Thyroid gland (tissue), 4 donors: Measurements from ENCODE around the gene PTPRU. TPM values are rescaled to one million over a fixed set of nuclear protein-coding genes. Genes with fewer than 3 reads are reported as not detected.

ENCODE experiments used
- DNase-seq, 2 donors: peaks; one replicate each; pipeline ENCODE4 v3.0.0-alpha.2; 2019
- H3K27ac ChIP-seq, 3 donors: fragments of 200-600 bp; sonication (generic); 1 replicate in 2 of 3; 2 replicates in 1 of 3; pipeline ENCODE4 v1.5.1; 2016 to 2019; ENCODE audit warnings: mild to moderate bottlenecking in 1 of 3, moderate library complexity in 1 of 3
- H3K27me3 ChIP-seq: fragments of 200-600 bp; sonication (generic); one replicate; pipeline ENCODE4 v1.5.1; 2019
- H3K36me3 ChIP-seq, 2 donors: fragments of 200-600 bp; sonication (generic); one replicate each; pipeline ENCODE4 v1.5.1; 2016 to 2019
- H3K4me1 ChIP-seq, 2 donors: fragments of 200-600 bp; sonication (generic); one replicate each; pipeline ENCODE4 v1.5.1; 2017 to 2019
- H3K4me3 ChIP-seq, 3 donors: fragments of 200-600 bp; sonication (generic); replicated peaks in 1 of 3; 1 replicate in 2 of 3; 2 replicates in 1 of 3; pipeline ENCODE4 v1.5.1; 2016; ENCODE audit warnings: mild to moderate bottlenecking in 1 of 3
- H3K9me3 ChIP-seq: fragments of 200-600 bp; sonication (generic); one replicate; pipeline ENCODE4 v1.5.1; 2017
- POLR2A ChIP-seq, 2 donors: fragments of 450-650 bp; IDR thresholded peaks; one replicate each; pipeline ENCODE4 v1.6.1; 2017; ENCODE audit warnings: antibody characterized with exemption in 2 of 2, mild to moderate bottlenecking in 2 of 2, moderate library complexity in 1 of 2
- WGBS, 2 donors: methylation state at CpG; one replicate each; pipeline ENCODE4 v1.1.5; 2017; 5-methylcytosine and 5-hydroxymethylcytosine counted together
- intact Hi-C: fragments of 100-400 bp; cut with DNase I; formaldehyde crosslinking; loops from one replicate; pipeline ENCODE4 v1.15.1; 2023
- total RNA-seq, 4 donors: library from RNA; depleted of rRNA; stranded (reverse); fragments of >200 nt; gene quantifications; one replicate each; pipeline ENCODE4 v1.2.3, GENCODE V29; 2016
- TF ChIP-seq, protein P1 (sequence below), 6 experiments: fragments of 200-600 bp in 3 of 6; fragments of 450-650 bp in 3 of 6; sonication (generic) in 3 of 6; IDR thresholded peaks; one replicate each; pipeline ENCODE4 v1.5.1; 2016 to 2019; ENCODE audit warnings: antibody characterized with exemption in 6 of 6, mild to moderate bottlenecking in 2 of 6, inconsistent platforms in 1 of 6, moderate library complexity in 1 of 6

PTPRU gene
- total RNA-seq, 4 donors from 2014 or later, result 12.4 to 30.0 (median 17.9) TPM

GRCh38 chr1:29209173-29209572 is 27.1 kb upstream of the PTPRU start:
- intact Hi-C loops, result loop anchor here (10.0 kb wide), 2 partner anchors 174 to 424 kb away; no protein-coding TSS in a partner anchor
- Histone ChIP-seq H3K9me3 (no peaks in the 10 kb centered on the region), H3K36me3 (peaks cover 4 to 11% of the 10 kb centered on the region in 2 donors), H3K4me3 (no peak overlapping the region), H3K27me3 (no peaks in the 10 kb centered on the region), H3K27ac (no peak overlapping the region), H3K4me1 (no peaks in the 10 kb centered on the region)
- 84 to 86% methylated on average over 5 of the region's 5 CpGs for WGBS, 2 donors
- TF ChIP-seq POLR2A (IDR thresholded peaks at IDR 0.05), result no peak
- DNase-seq, result no peak

GRCh38 chr1:29210278-29211085 is 25.8 kb upstream of the PTPRU start:
- peaks cover 11 to 19% of the 10 kb centered on the region in 2 donors for H3K36me3 ChIP-seq
- no peaks in the 10 kb centered on the region for H3K9me3 ChIP-seq
- no peaks in the 10 kb centered on the region for H3K27me3 ChIP-seq
- no peaks in the 10 kb centered on the region for H3K4me1 ChIP-seq
- H3K4me3 ChIP-seq, result no peak overlapping the region
- H3K27ac ChIP-seq, result no peak overlapping the region
- intact Hi-C loops, result no loop called here
- 82 to 85% methylated on average over 7 of the region's 7 CpGs for WGBS, 2 donors
- no peak for DNase-seq
- TF ChIP-seq, protein P1, sequence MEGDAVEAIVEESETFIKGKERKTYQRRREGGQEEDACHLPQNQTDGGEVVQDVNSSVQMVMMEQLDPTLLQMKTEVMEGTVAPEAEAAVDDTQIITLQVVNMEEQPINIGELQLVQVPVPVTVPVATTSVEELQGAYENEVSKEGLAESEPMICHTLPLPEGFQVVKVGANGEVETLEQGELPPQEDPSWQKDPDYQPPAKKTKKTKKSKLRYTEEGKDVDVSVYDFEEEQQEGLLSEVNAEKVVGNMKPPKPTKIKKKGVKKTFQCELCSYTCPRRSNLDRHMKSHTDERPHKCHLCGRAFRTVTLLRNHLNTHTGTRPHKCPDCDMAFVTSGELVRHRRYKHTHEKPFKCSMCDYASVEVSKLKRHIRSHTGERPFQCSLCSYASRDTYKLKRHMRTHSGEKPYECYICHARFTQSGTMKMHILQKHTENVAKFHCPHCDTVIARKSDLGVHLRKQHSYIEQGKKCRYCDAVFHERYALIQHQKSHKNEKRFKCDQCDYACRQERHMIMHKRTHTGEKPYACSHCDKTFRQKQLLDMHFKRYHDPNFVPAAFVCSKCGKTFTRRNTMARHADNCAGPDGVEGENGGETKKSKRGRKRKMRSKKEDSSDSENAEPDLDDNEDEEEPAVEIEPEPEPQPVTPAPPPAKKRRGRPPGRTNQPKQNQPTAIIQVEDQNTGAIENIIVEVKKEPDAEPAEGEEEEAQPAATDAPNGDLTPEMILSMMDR (IDR thresholded peaks at IDR 0.05), result no peak
- no peak for TF ChIP-seq POLR2A (IDR thresholded peaks at IDR 0.05)

GRCh38 chr1:29211086-29212030 is 25.0 kb upstream of the PTPRU start:
- peaks cover 13 to 24% of the 10 kb centered on the region in 2 donors for H3K36me3 ChIP-seq
- no peak for DNase-seq
- no peaks in the 10 kb centered on the region for H3K4me1 ChIP-seq
- no peaks in the 10 kb centered on the region for H3K27me3 ChIP-seq
- H3K27ac ChIP-seq, result no peak overlapping the region
- no peak for TF ChIP-seq POLR2A (IDR thresholded peaks at IDR 0.05)
- TF ChIP-seq, protein P1 (IDR thresholded peaks at IDR 0.05), result no peak
- no peaks in the 10 kb centered on the region for H3K9me3 ChIP-seq
- 90 to 96% methylated on average over 12 of the region's 12 CpGs for WGBS, 2 donors
- intact Hi-C loops, result no loop called here
- H3K4me3 ChIP-seq, result no peak overlapping the region

DNA sequence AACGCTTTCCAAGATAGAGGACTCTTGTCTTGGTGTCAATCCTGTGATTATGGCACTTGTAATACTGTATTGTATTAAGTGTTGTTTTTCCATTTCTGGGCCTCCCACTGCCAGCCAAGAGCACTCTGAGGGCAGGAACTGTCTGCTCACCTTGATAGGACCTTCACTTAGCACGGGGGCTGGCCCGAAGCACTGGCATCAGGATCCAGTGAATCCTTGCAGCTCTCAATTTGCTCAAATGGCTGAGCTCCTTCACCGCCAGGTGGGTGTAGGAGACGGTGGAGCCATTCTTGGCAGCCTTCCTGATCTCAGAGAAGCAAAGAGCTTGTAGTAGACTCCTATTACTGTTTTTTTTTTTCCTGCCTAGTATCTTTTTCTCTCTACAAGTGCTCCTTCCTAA is 23.3 kb upstream of the PTPRU start:
- H3K27me3 ChIP-seq, result no peaks in the 10 kb centered on the region
- no peak overlapping the region for H3K27ac ChIP-seq
- intact Hi-C loops, result no loop called here
- 71 to 78% methylated on average over 5 of the region's 5 CpGs for WGBS, 2 donors
- no peak for DNase-seq
- no peak overlapping the region for H3K4me3 ChIP-seq
- H3K4me1 ChIP-seq, result no peaks in the 10 kb centered on the region
- peaks cover 13 to 24% of the 10 kb centered on the region in 2 donors for H3K36me3 ChIP-seq
- H3K9me3 ChIP-seq, result no peaks in the 10 kb centered on the region
- TF ChIP-seq, protein P1 (IDR thresholded peaks at IDR 0.05), result no peak
- no peak for TF ChIP-seq POLR2A (IDR thresholded peaks at IDR 0.05)

- DNase-seq, result no peak
- intact Hi-C loops, result no loop called here
- Histone ChIP-seq H3K4me3 (no peak overlapping the region), H3K9me3 (no peaks in the 10 kb centered on the region), H3K4me1 (no peaks in the 10 kb centered on the region), H3K36me3 (peaks cover 9 to 20% of the 10 kb centered on the region in 2 donors), H3K27me3 (no peaks in the 10 kb centered on the region), H3K27ac (no peak overlapping the region)
- no peak for TF ChIP-seq POLR2A (IDR thresholded peaks at IDR 0.05)
- TF ChIP-seq, protein P1 (IDR thresholded peaks at IDR 0.05), result no peak
- WGBS, 2 donors, result 92 to 100% methylated on average over 2 of the region's 2 CpGs
Measured at GRCh38 chr1:29217633-29218032, 18.7 kb upstream of the PTPRU start.
